CMK (cell line): ENCODE results near the gene XG.
A peak's percentile ranks its signal among the peaks of the same experiment; 100 is the strongest.
"Not testable (repeated sequence)": the region's sequence is repeated elsewhere in the genome, so short reads cannot be mapped to it uniquely, and the experiment has no call there.

Source experiments
- DNase-seq: peaks from one replicate; pipeline ENCODE4 v3.0.0-alpha.2; 2010; ENCODE audit warnings: low read depth

Gene XG, protein sequence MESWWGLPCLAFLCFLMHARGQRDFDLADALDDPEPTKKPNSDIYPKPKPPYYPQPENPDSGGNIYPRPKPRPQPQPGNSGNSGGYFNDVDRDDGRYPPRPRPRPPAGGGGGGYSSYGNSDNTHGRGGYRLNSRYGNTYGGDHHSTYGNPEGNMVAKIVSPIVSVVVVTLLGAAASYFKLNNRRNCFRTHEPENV

DNA sequence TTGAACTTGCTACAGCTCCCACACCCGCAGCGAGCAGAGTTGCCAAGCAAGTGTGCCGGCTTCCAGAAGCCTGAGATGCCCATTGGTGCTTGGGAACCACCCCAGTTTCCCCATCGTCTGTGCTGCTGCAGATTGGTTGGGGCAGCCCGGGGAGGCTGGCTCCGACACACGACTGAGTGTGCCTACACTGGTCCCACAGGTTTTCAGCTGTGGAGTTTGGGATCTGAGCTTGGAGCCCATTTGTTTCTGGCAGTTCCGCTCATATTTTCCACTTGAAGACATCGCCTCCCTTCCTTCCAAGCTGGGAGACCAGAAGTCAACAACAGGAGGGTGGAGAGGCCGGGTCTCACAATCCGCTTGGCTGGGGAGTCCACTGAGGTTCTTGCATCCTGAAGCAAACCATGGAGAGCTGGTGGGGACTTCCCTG is at the start of gene XG:
Gene XG, plus strand, starts transcription at position 167 of the 427 bp plus-strand sequence. Its CDS starts 235 bp downstream, at position 402.
- not testable (repeated sequence) for DNase-seq

DNA sequence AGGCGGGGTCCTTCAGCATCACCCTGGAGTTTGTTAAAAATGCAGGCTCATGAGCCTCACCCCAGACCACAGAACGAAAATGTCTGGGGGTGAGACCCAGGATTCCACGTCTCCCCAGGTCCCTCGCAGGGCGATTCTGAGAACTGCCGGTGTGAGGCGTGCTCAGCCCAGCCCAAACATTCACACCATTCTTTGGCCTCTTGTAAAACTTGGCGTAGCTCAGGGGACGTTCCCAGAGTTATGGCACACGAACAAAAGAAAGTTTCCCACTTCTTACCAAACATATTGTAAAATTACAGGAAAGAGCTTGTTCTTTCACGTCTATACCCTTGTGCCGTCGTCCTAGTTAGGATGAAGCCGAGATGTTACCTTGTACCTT is 47.9 kb upstream of the XG start:
- no peak for DNase-seq

DNA sequence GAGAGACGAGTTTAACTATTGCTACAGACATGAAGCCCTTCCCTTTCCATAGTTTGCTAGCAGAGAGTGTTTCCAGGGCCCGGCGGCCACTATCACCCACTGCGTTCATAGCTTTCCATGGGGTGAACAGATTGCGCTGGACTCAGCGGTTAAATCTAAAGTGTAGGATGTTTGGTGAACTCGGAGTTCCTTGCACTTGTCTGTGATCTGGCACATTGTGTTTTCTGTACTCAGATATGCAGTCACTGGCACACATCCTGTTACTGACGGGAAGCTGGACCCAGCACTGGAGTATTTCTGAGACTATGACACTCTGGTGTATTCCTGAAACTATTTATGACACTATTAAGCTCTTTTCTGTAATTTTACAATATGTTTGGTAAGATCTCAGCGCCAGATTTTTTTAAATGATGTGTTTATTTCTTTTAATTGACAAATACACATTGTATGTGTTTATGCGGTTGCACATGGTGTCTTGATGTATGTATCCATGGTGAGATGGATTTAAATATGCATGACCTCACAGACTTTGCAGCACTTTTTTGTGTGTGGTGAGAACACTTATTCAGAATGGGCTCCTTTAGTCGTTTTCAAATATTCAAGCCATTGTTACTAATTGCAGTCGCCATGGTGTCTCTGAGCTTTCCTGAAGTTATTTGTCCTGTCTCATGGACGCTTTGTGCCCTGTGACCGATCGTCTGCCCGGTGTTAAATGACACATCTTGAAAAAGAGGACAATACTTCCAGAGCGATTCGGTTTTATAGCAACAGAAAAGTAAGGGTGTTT is 46.6 kb upstream of the XG start:
- no peak for DNase-seq

DNA sequence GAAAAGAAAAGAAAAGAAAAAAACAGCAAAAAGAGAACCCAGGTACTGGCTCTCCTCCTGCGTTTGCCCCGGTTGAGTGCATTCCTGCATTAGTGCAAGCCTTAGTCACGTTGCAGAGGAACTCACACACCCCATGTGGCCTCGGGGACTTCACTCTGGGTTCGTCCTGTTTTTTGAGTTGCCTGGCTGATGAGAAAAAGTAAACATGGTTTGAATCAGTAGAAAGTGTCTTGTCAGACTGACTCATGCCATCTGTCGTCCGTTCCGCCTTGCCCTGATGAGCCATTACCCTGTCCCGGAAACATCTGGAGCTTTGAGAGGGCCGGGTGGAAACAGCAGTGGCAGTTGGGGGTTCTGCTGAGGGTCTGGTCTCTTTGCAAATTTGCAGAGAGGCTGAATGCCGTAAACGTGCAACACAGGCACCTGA is 44.5 kb upstream of the XG start:
- peak; percentile 34 for DNase-seq

DNA sequence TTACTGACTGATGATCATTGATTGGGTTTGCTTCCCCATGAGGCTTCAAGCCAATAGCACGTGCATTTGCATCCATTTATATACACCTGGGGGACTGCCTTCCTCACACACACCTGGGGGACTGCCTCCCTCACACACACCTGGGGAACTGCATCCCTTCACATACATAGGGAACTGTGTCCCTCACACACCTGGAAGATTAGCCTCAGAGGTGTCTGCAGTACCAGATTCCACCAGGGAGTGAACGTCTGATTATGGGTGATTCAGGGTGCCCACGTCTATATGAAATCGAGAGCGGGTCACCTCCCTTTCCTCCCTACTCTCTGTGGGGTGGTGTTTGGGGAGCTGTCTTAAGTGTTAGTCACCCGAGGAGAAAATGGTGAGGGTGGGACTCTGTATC is 43.8 kb upstream of the XG start:
- no peak for DNase-seq

DNA sequence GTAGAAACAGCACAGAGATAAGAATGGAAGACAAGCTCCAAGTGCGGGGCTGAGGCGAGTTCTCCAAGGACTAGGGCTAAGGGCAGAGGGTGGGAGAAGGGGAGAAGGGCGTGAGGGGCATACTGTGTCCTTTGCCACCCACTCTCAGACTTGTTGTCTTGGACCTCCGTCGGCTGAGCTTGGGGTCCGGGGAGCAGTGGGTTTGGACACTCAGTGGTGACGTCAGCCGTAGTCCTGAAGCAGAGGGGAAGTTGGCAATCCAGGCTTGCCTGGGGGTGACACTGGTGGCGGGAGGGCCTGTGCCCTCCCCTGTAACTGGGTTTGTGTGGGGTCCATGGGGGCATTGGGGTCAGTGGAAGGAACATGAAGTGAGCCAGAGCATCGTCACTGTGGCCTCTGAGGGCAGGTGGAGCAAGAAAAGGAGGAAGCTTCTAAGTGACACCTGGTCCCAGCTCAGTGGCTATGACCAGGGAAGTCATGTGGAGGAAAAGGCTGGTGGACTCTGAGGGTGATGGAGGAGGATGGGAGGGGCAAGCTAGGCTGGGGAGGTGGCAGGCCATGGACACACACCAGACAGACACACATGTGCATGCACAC is 43.1 kb upstream of the XG start:
- DNase-seq = no peak

DNA sequence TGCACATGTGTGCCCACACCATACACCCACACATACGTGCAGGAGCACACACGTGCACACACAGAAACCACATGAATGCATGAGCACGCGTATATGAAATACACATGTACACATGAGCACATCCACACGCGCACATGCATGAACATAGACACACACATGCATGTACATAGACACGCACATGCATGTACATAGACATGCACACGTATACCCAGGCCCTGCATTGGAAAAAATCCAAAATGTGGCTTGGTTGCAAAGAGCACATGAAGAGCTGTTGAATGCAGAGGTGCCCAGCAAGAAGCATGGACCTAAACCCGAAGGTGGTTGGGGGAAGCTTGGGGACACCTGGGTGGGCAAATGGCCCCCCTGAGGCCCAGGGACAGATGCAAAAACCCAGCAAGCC is 42.3 kb upstream of the XG start:
- DNase-seq = no peak

DNA sequence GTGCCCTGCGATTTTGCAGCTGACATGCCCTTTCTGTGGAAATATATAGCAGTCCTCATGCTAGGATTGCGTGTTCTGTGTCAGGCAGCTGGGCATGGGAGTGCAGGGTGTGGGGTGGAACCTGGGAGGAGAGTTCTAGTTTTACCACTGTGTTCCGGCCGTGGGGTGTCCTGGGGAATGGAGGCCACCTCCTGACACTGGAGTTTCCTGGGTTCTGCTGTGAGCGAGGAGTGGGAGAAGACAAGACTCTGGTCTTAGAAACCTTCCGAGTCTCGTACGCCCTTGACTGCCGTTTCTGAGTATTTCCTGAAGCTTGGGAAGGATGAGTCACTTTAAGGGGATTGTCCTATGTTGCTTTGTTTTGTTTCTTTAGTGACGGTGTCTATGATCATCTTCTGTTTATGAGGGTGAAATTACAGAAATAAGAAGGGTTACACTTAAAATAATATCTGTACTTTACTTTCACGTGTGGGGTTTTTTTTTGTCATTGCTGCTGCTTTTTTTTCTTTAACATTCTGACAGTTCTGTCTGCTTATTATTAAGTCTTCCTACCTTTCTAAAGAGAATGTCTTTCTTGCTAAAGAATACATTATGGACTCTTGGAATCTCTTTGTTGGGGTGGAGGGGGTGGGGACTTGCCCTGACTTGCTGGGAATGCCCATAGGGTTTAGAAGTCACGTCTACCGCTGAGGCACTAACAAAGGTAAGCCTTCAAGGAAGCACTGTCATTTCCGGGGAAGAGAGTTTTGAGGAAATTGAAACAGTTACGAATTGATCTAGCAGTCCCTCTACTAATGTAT is 41.6 kb upstream of the XG start:
- DNase-seq = no peak

DNA sequence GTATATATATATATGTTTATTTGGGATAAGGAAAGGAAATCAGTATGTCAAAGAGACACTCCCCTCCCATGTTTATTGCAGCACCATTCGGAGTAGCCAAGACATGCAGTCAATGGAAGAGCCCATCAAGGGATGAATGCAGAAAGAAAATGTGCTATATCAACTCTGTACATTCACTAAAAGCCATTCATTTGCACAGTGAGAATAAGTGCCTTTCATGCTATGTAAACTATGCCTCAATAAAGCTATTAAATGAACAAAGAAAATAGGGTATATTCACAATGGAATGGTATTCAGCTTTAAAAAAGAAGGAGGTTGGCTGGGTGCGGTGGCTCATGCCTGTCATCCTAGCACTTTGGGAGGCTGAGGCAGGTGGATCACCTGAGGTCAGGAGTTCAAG is 40.4 kb upstream of the XG start:
- no peak for DNase-seq

DNA sequence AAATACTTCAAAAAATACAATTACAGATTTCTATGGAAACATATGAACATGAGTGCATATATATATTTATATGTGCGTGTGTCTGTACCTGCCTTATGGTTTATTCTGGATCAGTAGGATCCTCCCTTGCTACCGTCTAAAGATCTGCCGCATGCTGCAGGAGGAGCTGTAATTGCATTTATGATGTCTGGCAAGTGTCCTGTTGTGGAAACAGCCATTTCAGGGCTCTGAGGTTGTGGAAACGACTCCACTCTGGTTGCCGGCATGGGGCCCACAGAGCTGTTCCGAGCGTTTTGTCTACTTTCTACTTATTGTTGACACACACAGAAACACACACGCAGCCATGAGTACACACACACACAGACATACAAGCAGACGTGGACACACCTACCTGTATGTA is 39.4 kb upstream of the XG start:
- no peak for DNase-seq

DNA sequence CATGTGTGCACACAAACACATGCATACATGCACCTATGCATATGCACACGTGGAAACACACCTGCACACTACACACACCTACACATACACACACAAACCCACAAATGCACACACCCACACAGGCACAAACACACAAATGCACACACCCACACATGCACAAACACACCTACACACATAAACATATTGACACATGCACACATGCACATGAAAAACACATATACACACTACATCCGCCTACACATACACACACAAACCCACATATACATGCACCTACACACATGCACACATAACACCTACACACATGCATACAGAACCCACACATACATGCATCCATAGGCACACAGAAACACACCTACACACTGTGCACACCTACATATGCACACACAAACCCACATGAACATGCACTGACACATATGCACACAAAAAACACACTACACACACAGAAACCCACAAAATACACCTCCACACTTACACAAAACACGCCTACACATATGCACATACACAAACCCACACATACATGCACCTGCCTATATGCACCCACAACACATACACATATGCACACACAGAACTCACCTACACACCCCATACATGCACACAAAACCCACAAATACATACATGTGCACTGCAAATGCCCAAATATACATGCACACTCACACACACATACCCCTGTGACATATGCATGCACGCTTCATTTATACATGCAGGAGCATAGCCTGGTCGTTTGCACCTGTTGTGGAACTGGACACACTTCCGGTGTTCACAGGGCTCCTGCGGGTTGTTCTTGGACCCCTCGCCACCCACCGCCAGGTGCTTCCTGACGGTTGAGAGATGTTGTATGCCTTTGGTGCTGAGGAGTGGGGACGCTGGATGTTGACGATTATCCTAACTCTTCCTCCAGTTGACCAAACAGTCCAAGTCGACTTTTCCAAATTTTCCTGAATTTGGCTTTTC is 38.7 kb upstream of the XG start:
- DNase-seq = no peak

DNA sequence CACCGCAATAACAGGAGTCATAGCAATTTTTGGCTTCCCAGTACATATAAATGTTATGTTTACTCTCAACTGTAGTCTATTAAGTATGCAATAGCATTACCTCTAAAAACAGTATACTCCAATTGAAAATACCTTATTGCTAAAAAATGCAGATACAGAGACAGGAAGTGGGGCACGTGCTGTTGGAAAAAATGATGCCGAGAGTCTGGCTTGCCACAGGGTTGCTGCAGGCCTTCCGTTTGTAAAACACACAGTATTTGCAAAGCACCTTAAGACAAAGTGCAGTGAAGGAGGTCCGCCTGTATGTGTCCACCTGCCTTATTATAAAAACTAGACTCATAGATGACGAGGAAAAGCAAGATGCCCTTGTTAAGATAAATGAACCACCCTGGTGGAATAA is 37.3 kb upstream of the XG start:
- DNase-seq = no peak

DNA sequence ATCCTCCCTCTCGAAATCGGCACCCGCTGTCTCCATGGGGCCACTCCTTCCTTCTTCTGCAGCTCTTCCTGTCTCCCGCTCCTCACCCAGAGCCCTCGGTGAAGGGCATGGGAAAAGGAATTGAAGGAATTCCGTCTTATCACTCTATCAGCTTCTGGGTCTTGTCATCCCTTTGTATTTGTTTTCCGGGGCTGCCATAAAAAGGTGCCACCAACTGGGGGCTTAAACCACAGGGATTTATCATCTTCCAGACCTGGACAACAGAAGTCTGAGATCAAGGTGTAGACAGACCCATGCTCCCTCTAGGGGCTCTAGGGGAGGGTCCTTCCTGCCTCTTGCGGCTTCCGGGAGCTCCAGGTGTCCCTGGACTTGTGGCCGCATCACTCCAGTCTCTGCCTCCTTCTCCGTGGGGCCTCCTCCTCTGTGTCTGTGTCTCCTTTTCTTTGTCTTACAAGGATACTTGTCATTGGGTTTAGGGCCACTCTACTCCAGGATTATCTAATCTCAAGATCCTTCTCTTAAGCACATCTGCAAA is 36.7 kb upstream of the XG start:
- DNase-seq = no peak

DNA sequence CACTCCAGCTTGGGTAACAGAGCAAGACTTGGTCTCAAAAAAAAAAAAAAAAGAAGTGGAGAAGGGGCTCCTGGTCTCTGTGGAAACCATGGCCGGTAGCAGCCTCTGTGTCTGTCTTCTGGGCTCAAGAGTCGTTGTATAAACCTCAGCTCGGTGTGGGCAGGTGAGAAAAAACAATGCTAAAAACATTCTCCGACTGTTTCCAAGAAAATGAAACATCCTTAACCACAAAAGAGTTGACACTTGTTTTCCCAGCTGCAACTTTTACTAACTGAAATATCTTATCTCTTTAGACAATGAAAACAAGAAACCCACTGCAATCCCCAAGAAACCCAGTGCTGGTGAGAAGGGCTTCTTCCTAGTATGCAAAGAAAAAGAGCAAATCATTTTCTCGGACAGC is 34.5 kb upstream of the XG start:
- DNase-seq = no peak

DNA sequence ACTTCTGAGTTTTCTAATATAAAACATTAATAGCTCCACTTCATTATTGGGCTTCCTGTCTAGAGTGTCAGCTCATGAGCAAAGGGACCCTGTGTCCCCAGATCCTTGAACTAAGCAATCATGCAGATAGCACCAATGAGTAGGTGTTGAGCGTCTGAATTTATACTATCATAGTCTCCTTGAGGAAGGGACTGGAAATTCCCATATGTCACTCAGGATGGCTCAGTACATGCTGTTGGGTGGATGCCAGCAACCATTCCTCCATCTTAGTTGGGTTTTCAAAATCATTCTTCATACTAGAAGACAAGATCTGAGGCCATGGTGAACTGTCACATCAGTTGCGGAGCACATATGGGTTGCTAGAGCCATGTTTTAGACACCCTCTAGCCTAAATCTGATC is 33.0 kb upstream of the XG start:
- DNase-seq = no peak

DNA sequence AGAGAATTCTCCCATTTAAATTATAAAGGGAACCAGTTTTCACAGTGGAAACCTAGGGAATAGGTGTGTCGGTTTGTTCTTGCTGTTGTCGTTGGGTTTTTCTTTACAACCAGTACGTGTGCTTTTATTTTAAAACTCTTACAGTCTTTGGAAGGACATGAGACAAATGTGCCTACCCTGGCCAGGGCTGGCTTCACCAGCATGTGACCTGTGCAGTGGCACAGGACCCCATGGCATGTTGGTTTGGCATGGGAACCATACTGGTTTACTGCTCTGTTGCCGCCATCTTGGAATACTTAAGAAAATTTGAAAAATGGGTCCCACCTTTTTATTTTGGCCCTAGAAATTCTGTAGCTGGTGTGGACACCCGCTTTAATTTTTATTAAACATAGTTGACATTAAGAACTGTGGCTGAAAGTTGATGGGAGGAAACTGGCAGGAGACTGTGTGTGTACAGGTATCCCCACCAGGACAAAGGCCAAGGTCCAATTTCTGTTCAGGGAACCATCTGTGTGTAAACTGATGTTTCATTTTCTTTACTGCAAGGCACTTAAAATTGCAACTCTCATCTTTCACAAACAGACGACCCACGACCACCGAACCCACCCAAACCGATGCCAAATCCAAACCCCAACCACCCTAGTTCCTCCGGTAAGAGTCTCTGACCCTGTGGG is 31.9 kb upstream of the XG start:
- DNase-seq = no peak

DNA sequence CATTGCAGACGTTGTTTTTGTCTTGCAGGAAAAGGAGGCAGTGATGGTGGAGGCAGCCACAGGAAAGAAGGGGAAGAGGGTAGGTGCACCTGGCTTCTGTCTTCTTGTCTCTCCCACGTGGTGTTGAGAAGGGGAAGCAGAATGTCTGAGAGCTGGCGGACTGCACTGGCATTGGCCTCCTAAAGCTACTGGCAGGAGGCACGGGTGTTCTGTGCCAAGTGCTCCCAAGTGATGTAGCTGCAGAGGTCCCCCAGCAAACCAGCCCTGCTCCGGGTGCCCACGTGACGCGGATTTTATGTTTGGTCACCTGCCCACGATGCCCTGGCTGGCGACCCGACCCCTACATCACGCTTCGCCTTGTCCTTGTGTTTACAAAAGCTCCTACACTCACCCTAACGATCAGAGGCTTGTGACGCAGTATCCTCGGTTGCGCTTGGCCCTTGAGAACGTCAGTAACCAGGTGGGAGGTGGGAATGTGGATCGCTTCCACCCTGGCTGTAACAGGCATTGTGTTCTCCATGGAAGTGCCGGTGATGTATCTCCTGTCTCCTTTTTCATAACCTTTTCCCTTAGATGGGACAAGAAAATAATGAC is 28.5 kb upstream of the XG start:
- DNase-seq = no peak

DNA sequence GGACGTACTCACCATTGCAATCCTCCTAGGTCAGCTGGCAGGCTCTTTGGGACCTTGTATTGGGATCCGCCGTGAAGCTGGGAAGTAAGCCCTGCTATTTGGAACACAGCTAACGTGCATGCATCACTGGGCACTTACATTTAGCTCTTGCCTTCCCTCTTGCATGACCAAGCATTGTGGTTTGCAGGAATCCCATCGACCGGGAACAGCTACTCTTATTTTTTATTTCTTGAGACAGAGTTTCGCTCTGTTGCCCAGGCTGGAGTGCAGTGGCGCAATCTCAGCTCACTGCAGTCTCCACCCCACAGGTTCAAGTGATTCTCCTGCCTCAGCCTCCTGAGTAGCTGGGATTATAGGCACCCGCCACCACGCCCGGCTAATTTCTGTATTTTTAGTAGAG is 24.6 kb upstream of the XG start:
- not testable (repeated sequence) for DNase-seq

DNA sequence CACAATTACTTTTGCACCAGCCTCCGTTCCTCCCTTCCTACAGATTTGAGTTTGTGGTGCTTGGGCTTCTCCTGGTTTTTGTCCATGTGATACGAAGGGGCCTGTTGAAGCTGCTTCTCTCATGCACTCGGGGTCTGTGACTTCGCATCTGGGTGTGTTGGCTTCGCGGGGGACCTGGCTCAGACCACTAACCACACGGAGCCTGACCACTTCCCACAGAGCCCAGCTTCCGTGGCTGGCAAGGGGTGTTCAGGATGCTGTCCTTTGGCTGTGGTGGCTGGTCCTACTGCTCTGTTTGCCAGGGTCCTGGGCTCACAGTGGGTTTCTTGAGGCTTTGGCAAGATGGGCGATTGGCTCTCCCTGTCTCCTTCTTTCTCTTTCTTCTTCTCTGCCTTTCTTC is 19.8 kb upstream of the XG start:
- DNase-seq = peak; percentile 21

DNA sequence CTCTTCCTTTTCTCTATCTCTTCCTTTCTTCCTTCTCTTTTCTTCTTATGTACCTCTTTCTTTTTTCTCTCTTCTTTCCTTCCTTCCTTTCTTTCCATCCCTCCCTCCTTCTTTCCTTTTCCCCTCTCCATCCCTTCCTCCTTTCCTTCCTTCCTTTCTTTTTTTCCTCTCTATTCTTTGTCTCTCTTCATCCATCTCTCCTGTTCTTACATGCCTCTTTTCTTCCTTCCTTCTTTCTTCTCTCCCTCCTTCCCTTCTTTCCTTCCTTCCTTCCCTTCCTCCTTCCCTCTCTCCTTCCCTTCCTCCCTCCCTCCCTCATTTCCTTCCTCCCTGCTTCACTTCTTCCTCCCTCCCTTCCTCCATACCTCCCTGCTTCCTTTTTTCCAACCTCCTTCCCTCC is 19.2 kb upstream of the XG start:
- no peak for DNase-seq
